Measurements from ENCODE around the gene MRPL58.

- TF ChIP-seq CTCF (conservative IDR thresholded peaks at IDR 0.05; ENCODE audit: low read depth, low read length), result no peak
- TF ChIP-seq EZH2phosphoT487 (IDR thresholded peaks at IDR 0.05; ENCODE audit: borderline replicate concordance, low read length), result no peak
- TF ChIP-seq EZH2 (IDR thresholded peaks at IDR 0.05; ENCODE audit: low read length, unreplicated experiment), result no peak
Observed at GRCh38 chr17:75049706-75050105, 37.2 kb downstream of the MRPL58 start.

Measured in PC-3 (cell line).